ENCODE data around the gene LTBP1.

The LTBP1 gene

GRCh38 chr2:33126958-33127357 lies 180.2 kb downstream of the LTBP1 start:
- Histone ChIP-seq H3K23ac (ENCODE audit: low read length) (no peak overlapping the region), H2BK5ac (ENCODE audit: low read depth, low read length, poor library complexity) (no peak overlapping the region), H3K4ac (ENCODE audit: low read depth, low read length) (no peak overlapping the region), H3K27ac (ENCODE audit: low read depth, low read length) (no peak overlapping the region), H4K12ac (ENCODE audit: low read depth, low read length) (no peak overlapping the region), H4K91ac (ENCODE audit: low read depth, low read length) (no peak overlapping the region), H2AFZ (ENCODE audit: insufficient read depth, low read length, poor library complexity) (no peak overlapping the region), H3K14ac (ENCODE audit: low read length) (no peak overlapping the region), H3K4me1 (ENCODE audit: control insufficient read depth in 1 of 2, insufficient read depth in 2 of 2, low read length in 2 of 2) (peaks cover 6 to 7% of the 10 kb centered on the region in 2 experiments), H4K8ac (ENCODE audit: low read depth, low read length) (no peak overlapping the region), H2BK120ac (ENCODE audit: insufficient read depth, low read length, poor library complexity) (no peak overlapping the region), H3K27me3 (ENCODE audit: insufficient read depth, low read length) (no peaks in the 10 kb centered on the region), H3K9me3 (ENCODE audit: insufficient read depth, low read depth, low read length) (no peaks in the 10 kb centered on the region), H3K79me2 (ENCODE audit: control insufficient read depth, insufficient read depth, low read length, poor library complexity) (no peaks in the 10 kb centered on the region), H2BK12ac (ENCODE audit: low read length) (no peak overlapping the region), H3K36me3 (ENCODE audit: control insufficient read depth in 1 of 2, insufficient read depth in 2 of 2, low read length in 2 of 2) (no peaks in the 10 kb centered on the region), H3K4me3 (ENCODE audit: low read depth, low read length) (no peak overlapping the region), H3K9ac (ENCODE audit: low read length) (no peak overlapping the region), H3K4me2 (ENCODE audit: low read length) (no peak overlapping the region), H3K18ac (ENCODE audit: low read length) (no peak overlapping the region), H3K79me1 (ENCODE audit: low read length) (peaks cover 7% of the 10 kb centered on the region), H2AK5ac (ENCODE audit: low read length) (no peak overlapping the region)
- WGBS (ENCODE audit: extremely low coverage, insufficient coverage, insufficient read length): no CpG with 5 or more reads among the region's 3 CpGs
- no peak for DNase-seq

- Histone ChIP-seq H4K12ac (ENCODE audit: low read depth, low read length) (no peak overlapping the region), H3K27ac (ENCODE audit: low read depth, low read length) (no peak overlapping the region), H3K14ac (ENCODE audit: low read length) (no peak overlapping the region), H2BK120ac (ENCODE audit: insufficient read depth, low read length, poor library complexity) (no peak overlapping the region), H3K79me1 (ENCODE audit: low read length) (peaks cover 7% of the 10 kb centered on the region), H3K4me2 (ENCODE audit: low read length) (no peak overlapping the region), H3K9me3 (ENCODE audit: insufficient read depth, low read depth, low read length) (no peaks in the 10 kb centered on the region), H3K18ac (ENCODE audit: low read length) (no peak overlapping the region), H2BK5ac (ENCODE audit: low read depth, low read length, poor library complexity) (no peak overlapping the region), H3K4ac (ENCODE audit: low read depth, low read length) (no peak overlapping the region), H3K79me2 (ENCODE audit: control insufficient read depth, insufficient read depth, low read length, poor library complexity) (no peaks in the 10 kb centered on the region), H2AFZ (ENCODE audit: insufficient read depth, low read length, poor library complexity) (no peak overlapping the region), H2BK12ac (ENCODE audit: low read length) (no peak overlapping the region), H3K4me1 (ENCODE audit: control insufficient read depth in 1 of 2, insufficient read depth in 2 of 2, low read length in 2 of 2) (peaks cover 7 to 10% of the 10 kb centered on the region in 2 experiments), H2AK5ac (ENCODE audit: low read length) (no peak overlapping the region), H3K27me3 (ENCODE audit: insufficient read depth, low read length) (no peaks in the 10 kb centered on the region), H3K36me3 (ENCODE audit: control insufficient read depth in 1 of 2, insufficient read depth in 2 of 2, low read length in 2 of 2) (no peaks in the 10 kb centered on the region), H3K4me3 (ENCODE audit: low read depth, low read length) (no peak overlapping the region), H3K23ac (ENCODE audit: low read length) (no peak overlapping the region), H3K9ac (ENCODE audit: low read length) (no peak overlapping the region), H4K8ac (ENCODE audit: low read depth, low read length) (no peak overlapping the region), H4K91ac (ENCODE audit: low read depth, low read length) (no peak overlapping the region)
- WGBS (ENCODE audit: extremely low coverage, insufficient coverage, insufficient read length): no CpG with 5 or more reads among the region's 7 CpGs
- peak; percentile 52 to 84 for DNase-seq
Observed at GRCh38 chr2:33129263-33130053, 182.7 kb downstream of the LTBP1 start.

GRCh38 chr2:33130054-33130447 lies 183.3 kb downstream of the LTBP1 start:
- Histone ChIP-seq H3K9ac (ENCODE audit: low read length) (no peak overlapping the region), H3K27ac (ENCODE audit: low read depth, low read length) (peak overlapping the region; percentile 11), H3K4me2 (ENCODE audit: low read length) (no peak overlapping the region), H3K18ac (ENCODE audit: low read length) (no peak overlapping the region), H3K14ac (ENCODE audit: low read length) (peak overlapping the region; percentile 7), H3K27me3 (ENCODE audit: insufficient read depth, low read length) (no peaks in the 10 kb centered on the region), H3K9me3 (ENCODE audit: insufficient read depth, low read depth, low read length) (no peaks in the 10 kb centered on the region), H3K79me2 (ENCODE audit: control insufficient read depth, insufficient read depth, low read length, poor library complexity) (no peaks in the 10 kb centered on the region), H2AK5ac (ENCODE audit: low read length) (no peak overlapping the region), H3K4me1 (ENCODE audit: control insufficient read depth in 1 of 2, insufficient read depth in 2 of 2, low read length in 2 of 2) (peaks cover 7 to 13% of the 10 kb centered on the region in 2 experiments), H3K36me3 (ENCODE audit: control insufficient read depth in 1 of 2, insufficient read depth in 2 of 2, low read length in 2 of 2) (no peaks in the 10 kb centered on the region), H4K12ac (ENCODE audit: low read depth, low read length) (no peak overlapping the region), H2AFZ (ENCODE audit: insufficient read depth, low read length, poor library complexity) (no peak overlapping the region), H2BK12ac (ENCODE audit: low read length) (peak overlapping the region; percentile 87), H3K79me1 (ENCODE audit: low read length) (peaks cover 7% of the 10 kb centered on the region), H2BK5ac (ENCODE audit: low read depth, low read length, poor library complexity) (peak overlapping the region; percentile 44), H3K23ac (ENCODE audit: low read length) (no peak overlapping the region), H4K8ac (ENCODE audit: low read depth, low read length) (peak overlapping the region; percentile 33), H3K4ac (ENCODE audit: low read depth, low read length) (no peak overlapping the region), H3K4me3 (ENCODE audit: low read depth, low read length) (no peak overlapping the region), H4K91ac (ENCODE audit: low read depth, low read length) (no peak overlapping the region), H2BK120ac (ENCODE audit: insufficient read depth, low read length, poor library complexity) (no peak overlapping the region)
- no peak for DNase-seq
- WGBS (ENCODE audit: extremely low coverage, insufficient coverage, insufficient read length): no CpG with 5 or more reads among the region's 7 CpGs

DNA sequence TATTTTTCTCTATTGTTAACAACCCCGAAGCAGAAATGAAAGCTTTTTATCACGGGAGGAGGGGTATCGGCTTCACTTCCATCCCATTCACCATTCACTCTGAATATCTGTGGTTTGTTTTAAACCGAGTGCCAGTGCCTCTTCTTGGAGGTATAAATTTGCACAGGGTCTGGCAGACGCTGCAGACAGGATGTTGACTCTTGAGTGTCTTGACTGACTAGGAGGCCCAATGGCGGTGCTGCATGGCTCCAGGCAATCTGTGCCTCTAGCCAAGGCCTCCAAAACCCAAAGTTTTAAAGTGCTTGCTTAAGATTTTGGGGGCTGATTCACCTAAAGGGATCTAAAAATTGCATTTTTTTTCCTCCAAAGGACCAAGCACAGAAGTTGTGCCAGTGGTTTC lies 183.8 kb downstream of the LTBP1 start:
- Histone ChIP-seq H2BK12ac (ENCODE audit: low read length) (no peak overlapping the region), H2AFZ (ENCODE audit: insufficient read depth, low read length, poor library complexity) (no peak overlapping the region), H3K36me3 (ENCODE audit: control insufficient read depth in 1 of 2, insufficient read depth in 2 of 2, low read length in 2 of 2) (no peaks in the 10 kb centered on the region), H4K8ac (ENCODE audit: low read depth, low read length) (no peak overlapping the region), H3K4me3 (ENCODE audit: low read depth, low read length) (no peak overlapping the region), H3K9ac (ENCODE audit: low read length) (no peak overlapping the region), H3K79me1 (ENCODE audit: low read length) (peaks cover 7% of the 10 kb centered on the region), H3K18ac (ENCODE audit: low read length) (no peak overlapping the region), H2AK5ac (ENCODE audit: low read length) (no peak overlapping the region), H2BK5ac (ENCODE audit: low read depth, low read length, poor library complexity) (peak overlapping the region; percentile 32), H3K79me2 (ENCODE audit: control insufficient read depth, insufficient read depth, low read length, poor library complexity) (no peaks in the 10 kb centered on the region), H3K27me3 (ENCODE audit: insufficient read depth, low read length) (no peaks in the 10 kb centered on the region), H2BK120ac (ENCODE audit: insufficient read depth, low read length, poor library complexity) (no peak overlapping the region), H3K9me3 (ENCODE audit: insufficient read depth, low read depth, low read length) (no peaks in the 10 kb centered on the region), H3K14ac (ENCODE audit: low read length) (no peak overlapping the region), H4K12ac (ENCODE audit: low read depth, low read length) (no peak overlapping the region), H3K23ac (ENCODE audit: low read length) (no peak overlapping the region), H3K4me1 (ENCODE audit: control insufficient read depth in 1 of 2, insufficient read depth in 2 of 2, low read length in 2 of 2) (peaks cover 7 to 13% of the 10 kb centered on the region in 2 experiments), H4K91ac (ENCODE audit: low read depth, low read length) (no peak overlapping the region), H3K4me2 (ENCODE audit: low read length) (no peak overlapping the region), H3K27ac (ENCODE audit: low read depth, low read length) (peak overlapping the region; percentile 11), H3K4ac (ENCODE audit: low read depth, low read length) (no peak overlapping the region)
- no peak for DNase-seq
- WGBS (ENCODE audit: extremely low coverage, insufficient coverage, insufficient read length): no CpG with 5 or more reads among the region's 6 CpGs
